SK-N-SH treated with all-trans-retinoic acid at 6 μM for 48 hours (cell line): ENCODE measurements around the gene MINK1.

Source experiments
- ATAC-seq: fragments of 200-7000 bp; cut with Tn5 transposase; 3 replicates; pipeline ENCODE4 v1.9.1; 2020; ENCODE audit warnings: mild to moderate bottlenecking, moderate library complexity
- ARNTL ChIP-seq: fragments of 450-650 bp; formaldehyde crosslinking; IDR thresholded peaks from 2 replicates; pipeline ENCODE4 v1.5.0; 2020; ENCODE audit warnings: low read depth, mild to moderate bottlenecking, moderate library complexity, borderline replicate concordance
- BACH2 ChIP-seq: fragments of 250-450 bp; sonication (Bioruptor Pico); IDR thresholded peaks from 2 replicates; pipeline ENCODE4 v1.9.0; 2021; ENCODE audit warnings: mild to moderate bottlenecking, borderline replicate concordance
- CREB5 ChIP-seq: fragments of 250-450 bp; sonication (Bioruptor Pico); IDR thresholded peaks from 2 replicates; pipeline ENCODE4 v1.5.1; 2020; ENCODE audit warnings: low read depth, mild to moderate bottlenecking, moderate library complexity
- CSDC2 ChIP-seq: fragments of 250-450 bp; sonication (Bioruptor Pico); IDR thresholded peaks from 2 replicates; pipeline ENCODE4 v1.5.0; 2020; ENCODE audit warnings: mild to moderate bottlenecking, moderate library complexity
- CSRNP3 ChIP-seq: fragments of 250-450 bp; sonication (Bioruptor Pico); IDR thresholded peaks from 2 replicates; pipeline ENCODE4 v1.5.1; 2021; ENCODE audit warnings: mild to moderate bottlenecking, moderate library complexity
- ESRRG ChIP-seq: fragments of 250-450 bp; sonication (Bioruptor Pico); IDR thresholded peaks from 2 replicates; pipeline ENCODE4 v1.6.1; 2021; ENCODE audit warnings: mild to moderate bottlenecking
- GLIS3 ChIP-seq: fragments of 250-450 bp; sonication (Bioruptor Pico); IDR thresholded peaks from 2 replicates; pipeline ENCODE4 v1.5.0; 2020; ENCODE audit warnings: mild to moderate bottlenecking, moderate library complexity
- ISL1 ChIP-seq: fragments of 250-450 bp; sonication (Bioruptor Pico); IDR thresholded peaks from 2 replicates; pipeline ENCODE4 v2.1.2; 2022; ENCODE audit warnings: mild to moderate bottlenecking, moderate library complexity
- POU6F1 ChIP-seq: fragments of 250-450 bp; sonication (Bioruptor Pico); IDR thresholded peaks from 2 replicates; pipeline ENCODE4 v1.8.0; 2021; ENCODE audit warnings: low read depth, mild to moderate bottlenecking, moderate library complexity, borderline replicate concordance
- RARB ChIP-seq: fragments of 250-450 bp; sonication (Bioruptor Pico); IDR thresholded peaks from 2 replicates; pipeline ENCODE4 v1.8.0; 2021; ENCODE audit warnings: mild to moderate bottlenecking, moderate library complexity
- SNAI2 ChIP-seq: fragments of 250-450 bp; sonication (Bioruptor Pico); IDR thresholded peaks from 2 replicates; pipeline ENCODE4 v1.5.0; 2020; ENCODE audit warnings: mild to moderate bottlenecking, moderate library complexity
- TCF4 ChIP-seq: fragments of 250-450 bp; sonication (Bioruptor Pico); IDR thresholded peaks from 2 replicates; pipeline ENCODE4 v1.8.0; 2021; ENCODE audit warnings: mild to moderate bottlenecking, moderate library complexity, borderline replicate concordance
- TOX ChIP-seq: fragments of 250-450 bp; sonication (Bioruptor Pico); IDR thresholded peaks from 2 replicates; pipeline ENCODE4 v1.8.0; 2021; ENCODE audit warnings: mild to moderate bottlenecking, moderate library complexity, borderline replicate concordance
- TSHZ2 ChIP-seq: fragments of 250-450 bp; sonication (Bioruptor Pico); IDR thresholded peaks from 2 replicates; pipeline ENCODE4 v1.5.0; 2020; ENCODE audit warnings: mild to moderate bottlenecking, moderate library complexity
- ZC3H10 ChIP-seq: fragments of 250-450 bp; sonication (Bioruptor Pico); IDR thresholded peaks from 2 replicates; pipeline ENCODE4 v1.5.1; 2021; ENCODE audit warnings: mild to moderate bottlenecking, moderate library complexity
- ZFP3 ChIP-seq: fragments of 250-450 bp; sonication (Bioruptor Pico); IDR thresholded peaks from 2 replicates; pipeline ENCODE4 v1.5.0; 2020; ENCODE audit warnings: mild to moderate bottlenecking, moderate library complexity
- ZFP30 ChIP-seq: fragments of 450-650 bp; formaldehyde crosslinking; IDR thresholded peaks from 2 replicates; pipeline ENCODE4 v1.5.0; 2022; ENCODE audit warnings: mild to moderate bottlenecking, moderate library complexity
- ZNF565 ChIP-seq: fragments of 450-650 bp; formaldehyde crosslinking; conservative IDR thresholded peaks from 2 replicates; pipeline ENCODE4 v1.5.0; 2020; ENCODE audit warnings: low read depth, mild to moderate bottlenecking, moderate library complexity
- ZNF70 ChIP-seq: fragments of 450-650 bp; formaldehyde crosslinking; IDR thresholded peaks from 2 replicates; pipeline ENCODE4 v1.5.0; 2020; ENCODE audit warnings: mild to moderate bottlenecking, moderate library complexity
- ZNF8 ChIP-seq: fragments of 450-650 bp; formaldehyde crosslinking; IDR thresholded peaks from 2 replicates; pipeline ENCODE4 v1.5.0; 2020; ENCODE audit warnings: mild to moderate bottlenecking, moderate library complexity

The MINK1 gene

GRCh38 chr17:4877089-4877488 lies 43.9 kb downstream of the MINK1 start:
- ATAC-seq = no peak
- TF ChIP-seq CREB5 (CRISPR knock-in tag) = no peak

GRCh38 chr17:4879601-4880000 lies 46.5 kb downstream of the MINK1 start:
- ATAC-seq = no peak
- TF ChIP-seq ZC3H10 (CRISPR knock-in tag) (no peak), ARNTL (CRISPR knock-in tag) (no peak), POU6F1 (CRISPR knock-in tag) (no peak), CSRNP3 (CRISPR knock-in tag) (no peak), RARB (CRISPR knock-in tag) (no peak), CSDC2 (CRISPR knock-in tag) (no peak), TCF4 (CRISPR knock-in tag) (no peak), SNAI2 (CRISPR knock-in tag) (no peak)

- TF ChIP-seq TOX (CRISPR knock-in tag) = no peak
- no peak for TF ChIP-seq ZFP3 (CRISPR knock-in tag)
- TF ChIP-seq CSRNP3 (CRISPR knock-in tag) = no peak
- no peak for TF ChIP-seq ZNF70
- TF ChIP-seq SNAI2 (CRISPR knock-in tag) = no peak
- TF ChIP-seq ZNF565 (CRISPR knock-in tag) = no peak
- no peak for ATAC-seq
These were observed 47.7 kb downstream of the MINK1 start for GRCh38 chr17:4880857-4881256.

- peak; percentile 92 for ATAC-seq
- TF ChIP-seq POU6F1 (CRISPR knock-in tag) = no peak
- TF ChIP-seq CSDC2 (CRISPR knock-in tag) = no peak
- no peak for TF ChIP-seq GLIS3 (CRISPR knock-in tag)
- no peak for TF ChIP-seq ARNTL (CRISPR knock-in tag)
- no peak for TF ChIP-seq ISL1 (CRISPR knock-in tag)
- no peak for TF ChIP-seq TCF4 (CRISPR knock-in tag)
- TF ChIP-seq ZNF8 (CRISPR knock-in tag) = no peak
- no peak for TF ChIP-seq ZFP30 (CRISPR knock-in tag)
- TF ChIP-seq ZFP3 (CRISPR knock-in tag) = no peak
- TF ChIP-seq TOX (CRISPR knock-in tag) = no peak
- no peak for TF ChIP-seq ESRRG (CRISPR knock-in tag)
- no peak for TF ChIP-seq TSHZ2 (CRISPR knock-in tag)
- no peak for TF ChIP-seq CREB5 (CRISPR knock-in tag)
- no peak for TF ChIP-seq ZC3H10 (CRISPR knock-in tag)
- no peak for TF ChIP-seq SNAI2 (CRISPR knock-in tag)
- TF ChIP-seq ZNF70 = no peak
- no peak for TF ChIP-seq BACH2 (CRISPR knock-in tag)
These were observed 48.8 kb downstream of the MINK1 start for GRCh38 chr17:4881761-4882555.
